ENCODE measurements around the gene PIAS2.
"Not testable (repeated sequence)": the region's sequence is repeated elsewhere in the genome, so short reads cannot be mapped to it uniquely, and the experiment has no call there.

Gene PIAS2, protein sequence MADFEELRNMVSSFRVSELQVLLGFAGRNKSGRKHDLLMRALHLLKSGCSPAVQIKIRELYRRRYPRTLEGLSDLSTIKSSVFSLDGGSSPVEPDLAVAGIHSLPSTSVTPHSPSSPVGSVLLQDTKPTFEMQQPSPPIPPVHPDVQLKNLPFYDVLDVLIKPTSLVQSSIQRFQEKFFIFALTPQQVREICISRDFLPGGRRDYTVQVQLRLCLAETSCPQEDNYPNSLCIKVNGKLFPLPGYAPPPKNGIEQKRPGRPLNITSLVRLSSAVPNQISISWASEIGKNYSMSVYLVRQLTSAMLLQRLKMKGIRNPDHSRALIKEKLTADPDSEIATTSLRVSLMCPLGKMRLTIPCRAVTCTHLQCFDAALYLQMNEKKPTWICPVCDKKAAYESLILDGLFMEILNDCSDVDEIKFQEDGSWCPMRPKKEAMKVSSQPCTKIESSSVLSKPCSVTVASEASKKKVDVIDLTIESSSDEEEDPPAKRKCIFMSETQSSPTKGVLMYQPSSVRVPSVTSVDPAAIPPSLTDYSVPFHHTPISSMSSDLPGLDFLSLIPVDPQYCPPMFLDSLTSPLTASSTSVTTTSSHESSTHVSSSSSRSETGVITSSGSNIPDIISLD
- 32.4 to 39.8 (median 35.3) reads per million in 4 donors for total RNA-seq

DNA sequence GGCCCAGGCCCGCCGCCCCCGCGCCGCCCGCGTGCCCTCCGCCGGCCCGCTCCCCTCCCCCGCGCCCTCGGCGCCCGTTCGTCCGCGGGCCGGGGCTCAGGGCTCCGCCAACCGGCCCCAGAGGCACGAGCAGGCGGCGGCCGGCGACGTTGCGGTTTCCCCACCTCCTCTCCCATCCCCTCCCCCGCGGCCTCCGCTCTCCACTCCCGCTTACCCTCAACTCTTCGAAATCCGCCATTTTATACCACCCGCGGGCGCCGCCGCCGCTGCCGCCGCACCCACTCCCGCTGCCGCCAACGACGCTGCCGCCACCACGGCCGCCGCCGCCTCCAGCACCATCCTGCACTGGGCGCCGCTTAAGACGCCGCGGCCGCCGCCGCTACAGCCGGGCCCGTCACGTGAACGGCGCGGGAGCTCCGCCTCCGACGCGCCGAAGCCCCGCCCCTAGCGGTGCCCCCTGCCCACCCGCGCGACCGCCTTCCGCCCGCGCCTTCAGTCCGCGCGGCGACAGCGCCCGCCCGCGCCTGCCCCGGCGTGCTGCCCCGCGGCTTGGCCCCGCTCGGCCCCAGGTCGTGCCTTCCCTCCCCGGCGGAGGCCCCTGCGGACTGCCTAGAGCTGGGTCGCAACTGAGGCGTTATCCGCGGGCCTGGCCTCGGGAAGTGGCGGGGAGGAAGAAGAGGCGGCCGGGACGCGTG, at the start of gene PIAS2, which contains the start of gene KATNAL2:
PIAS2 (minus strand) TSS at position 400 of the 695 bp plus-strand sequence; CDS start at position 238, 162 bp downstream.
KATNAL2 (plus strand) TSS at position 495 of the 695 bp plus-strand sequence. CDS start 29,271 bp downstream, outside the sequence.
- DNase-seq, result peak; percentile 60 to 84 (median 64)

DNA sequence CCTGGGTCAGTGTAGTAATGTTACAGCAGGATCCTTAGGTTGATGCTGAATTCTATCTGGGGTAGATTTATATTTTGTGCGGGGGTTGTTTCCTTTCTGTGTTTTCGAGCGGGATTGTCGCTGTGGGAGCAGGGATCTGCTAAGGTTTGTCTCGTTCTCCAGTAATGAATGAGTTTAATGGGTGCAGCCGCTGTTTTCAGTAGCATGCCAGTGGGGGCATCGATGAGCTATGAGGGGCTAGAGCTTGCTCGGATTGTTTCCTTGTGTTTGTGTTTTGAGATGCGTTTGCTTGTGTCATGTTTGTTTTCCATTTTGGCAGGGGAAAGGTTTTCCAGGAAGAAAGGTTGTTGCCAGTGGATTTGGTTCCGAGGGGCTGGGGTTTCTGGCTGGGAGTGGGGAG, 49.0 kb upstream of the PIAS2 start:
- DNase-seq, result not testable (repeated sequence)

DNA sequence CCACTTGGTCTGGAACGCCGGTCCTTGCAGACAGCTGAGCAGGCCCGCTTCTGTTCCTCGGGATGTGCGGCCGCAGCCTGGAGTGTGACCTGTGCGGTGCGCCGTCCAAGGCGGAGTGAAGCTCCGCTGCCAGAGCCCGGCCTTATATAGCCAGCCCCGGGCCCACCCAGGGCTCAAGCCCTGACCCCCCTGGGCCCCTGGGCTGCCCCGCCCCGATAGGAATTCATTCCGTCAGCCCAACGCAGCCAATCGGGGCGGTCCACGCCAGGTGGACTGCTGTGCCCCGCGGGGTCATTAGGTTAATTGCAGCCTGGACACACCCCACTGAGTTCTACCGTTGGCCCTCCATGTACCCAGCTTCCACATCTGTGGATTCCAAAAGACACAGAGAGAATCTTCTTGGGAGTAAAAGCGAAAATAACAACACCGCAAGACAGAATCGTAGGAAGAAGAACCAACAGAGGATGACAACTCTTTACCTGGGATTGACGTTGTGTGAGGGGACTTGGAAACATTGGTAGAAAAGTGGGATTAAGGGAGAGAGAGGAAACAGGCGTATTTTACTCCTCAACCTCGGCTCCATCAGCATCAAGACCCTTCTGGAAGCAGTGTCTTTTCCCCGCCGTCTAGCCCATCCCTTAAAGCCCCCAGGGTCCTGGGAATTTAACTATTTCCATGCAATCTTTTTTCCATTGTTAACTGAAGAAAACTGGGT, 47.4 kb upstream of the PIAS2 start:
- not testable (repeated sequence) for DNase-seq

DNA sequence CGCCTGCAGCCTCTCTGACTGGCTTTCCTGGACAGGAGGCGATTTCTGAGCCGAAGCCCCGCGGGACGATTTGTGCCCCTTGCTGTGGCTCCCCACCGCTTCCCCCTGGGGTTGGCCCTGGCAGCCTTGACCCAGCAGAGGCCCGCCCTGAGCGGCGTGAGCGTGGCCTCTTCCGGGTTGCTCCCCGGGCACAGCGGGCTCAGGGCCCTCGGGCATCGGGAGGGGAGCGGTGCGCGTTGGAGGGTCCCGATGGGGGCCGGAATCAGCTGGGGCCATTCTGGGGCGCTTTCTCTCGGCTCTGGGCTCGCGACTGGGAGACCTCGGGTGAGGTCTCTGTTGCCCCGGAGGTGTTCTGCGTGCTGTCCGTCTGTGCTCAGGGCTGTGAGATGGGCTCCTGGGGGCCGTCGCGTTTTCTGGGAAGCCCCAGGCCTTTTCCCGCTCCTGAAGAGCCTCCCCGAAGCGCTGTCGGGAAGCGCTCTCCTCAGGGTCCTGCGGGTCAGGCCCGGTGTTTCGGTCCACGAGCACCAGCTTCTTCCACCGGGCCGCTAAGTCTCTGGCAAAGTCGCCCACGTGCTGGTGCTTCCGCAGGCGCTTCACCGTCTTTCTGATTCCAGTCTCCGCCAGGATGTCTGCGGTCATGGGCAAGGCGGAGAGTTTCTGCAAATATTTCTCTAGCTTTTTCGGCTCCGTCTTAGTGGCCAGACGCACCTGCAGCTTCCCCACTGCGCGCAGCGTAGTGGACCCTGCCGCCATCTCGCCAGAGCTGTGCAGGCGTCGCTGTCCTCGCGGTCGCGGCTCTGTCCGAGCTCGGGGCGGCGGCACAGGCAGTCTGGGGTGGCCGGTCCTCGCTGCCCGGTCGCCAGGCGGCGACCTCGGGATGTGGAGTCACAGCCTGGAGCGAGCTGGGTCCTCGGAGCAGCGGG, 46.6 kb upstream of the PIAS2 start:
- not testable (repeated sequence) for DNase-seq

DNA sequence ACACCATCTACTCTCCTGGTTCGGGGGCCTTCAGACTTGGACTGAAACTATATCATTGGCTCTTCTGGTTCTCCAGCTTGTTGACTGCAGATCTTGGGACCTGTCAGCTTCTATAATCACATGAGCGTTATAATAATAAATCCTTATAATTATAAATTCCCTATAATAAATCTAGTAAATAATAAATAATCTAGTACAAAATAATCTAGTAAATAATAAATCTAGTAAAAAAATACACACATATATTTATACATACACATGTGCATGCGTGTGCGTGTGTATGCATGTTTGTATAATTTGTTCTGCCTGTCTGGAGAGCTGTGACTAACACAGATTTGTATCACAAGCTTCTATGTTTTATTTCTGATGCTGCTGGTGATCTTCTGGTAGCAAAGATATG, 40.9 kb upstream of the PIAS2 start:
- no peak for DNase-seq

DNA sequence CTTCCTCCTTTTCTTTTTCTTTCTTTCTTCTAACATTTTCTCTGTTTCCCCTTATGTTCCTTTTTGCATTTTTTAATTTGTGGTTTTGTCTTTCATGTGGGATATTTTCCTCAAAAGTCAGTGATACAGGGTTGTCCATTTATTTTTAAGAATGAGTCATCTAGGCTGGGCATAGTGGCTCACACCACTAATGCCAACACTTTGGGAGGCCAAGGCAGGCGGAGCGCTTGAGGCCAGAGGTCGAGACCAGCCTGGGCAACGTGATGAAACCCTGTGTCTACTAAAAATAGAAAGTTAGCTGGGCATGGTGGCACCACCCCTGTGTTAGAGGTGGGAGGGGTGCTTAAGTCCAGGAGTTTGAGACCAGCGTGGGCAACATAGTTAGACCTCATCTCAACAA, 35.9 kb upstream of the PIAS2 start:
- no peak for DNase-seq

DNA sequence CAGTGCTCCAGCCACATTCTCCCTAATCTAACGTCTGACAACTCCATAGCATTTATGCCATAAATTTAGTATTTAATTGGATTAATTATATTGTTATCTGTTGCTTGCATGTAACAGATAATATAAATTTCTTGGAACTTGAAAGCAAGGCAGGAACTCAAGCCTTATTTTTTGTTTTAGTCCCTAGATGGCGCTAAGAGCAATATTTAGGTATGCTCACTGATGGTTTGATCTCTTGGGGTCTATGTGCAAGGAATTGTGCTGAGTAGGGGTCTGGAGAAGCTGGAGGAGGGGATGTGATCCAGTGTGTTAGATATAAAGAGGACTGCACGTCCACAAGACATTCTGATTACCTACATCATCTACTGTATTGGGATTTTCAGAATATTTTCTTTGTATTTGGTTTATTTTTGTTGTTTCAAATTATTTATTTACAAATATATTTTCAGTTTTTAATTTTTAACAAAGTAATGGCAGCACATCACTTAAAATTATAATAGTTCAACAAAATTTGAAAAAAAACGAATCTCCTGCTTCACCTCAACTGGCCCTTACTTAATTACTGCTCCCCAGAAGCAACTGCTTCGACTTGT, 32.9 kb upstream of the PIAS2 start:
- DNase-seq, result no peak

DNA sequence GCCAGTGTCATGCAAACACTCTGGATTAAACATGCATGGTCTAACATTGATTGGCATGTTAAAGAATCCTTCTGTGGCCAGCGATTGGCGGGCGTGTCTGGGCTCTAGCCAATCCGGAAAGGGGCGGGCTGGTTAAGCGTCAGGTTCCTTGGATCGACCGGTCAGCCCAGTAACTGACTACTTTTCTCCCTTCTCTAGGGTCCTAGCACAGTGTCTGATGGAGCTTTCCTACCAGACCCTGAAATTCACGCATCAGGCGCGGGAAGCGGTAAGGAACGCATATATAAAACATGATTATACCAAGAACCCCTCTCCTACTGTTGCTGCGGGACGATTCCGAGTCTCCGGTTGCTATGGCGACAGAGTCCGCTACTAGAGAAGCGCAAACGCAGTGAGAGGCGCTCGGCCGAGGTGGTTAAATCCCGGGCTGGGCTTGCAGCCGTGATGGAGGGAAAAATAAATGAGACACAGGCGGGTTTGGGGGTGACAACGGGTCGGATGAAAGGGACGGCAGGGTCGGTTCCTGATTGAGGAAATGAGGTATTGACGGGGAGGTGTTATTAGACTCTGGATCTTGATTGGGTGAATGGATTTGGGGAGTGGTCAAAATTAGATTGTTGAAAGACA, 29.5 kb upstream of the PIAS2 start:
- peak in 3 of 5 donors; percentile 7 to 47 (median 24) for DNase-seq

DNA sequence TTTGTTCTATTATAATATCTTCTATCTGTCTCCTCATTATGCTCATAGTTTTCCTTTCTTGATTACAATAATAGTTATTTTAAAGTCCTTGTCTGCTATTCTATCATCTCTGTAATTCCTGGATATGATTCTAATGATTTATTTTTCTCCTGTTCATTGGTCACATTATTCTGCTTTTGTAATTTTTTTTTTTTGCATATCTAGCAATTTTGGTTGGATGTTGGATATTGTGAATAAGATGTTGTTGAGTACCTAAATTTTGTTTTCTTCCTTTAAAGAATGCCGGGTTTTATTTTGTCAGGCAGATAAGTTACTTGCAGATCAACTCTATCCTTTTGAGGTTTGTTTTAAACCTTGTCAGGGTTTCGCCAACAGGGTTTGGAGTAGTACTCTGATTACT, 25.3 kb upstream of the PIAS2 start:
- no peak for DNase-seq

DNA sequence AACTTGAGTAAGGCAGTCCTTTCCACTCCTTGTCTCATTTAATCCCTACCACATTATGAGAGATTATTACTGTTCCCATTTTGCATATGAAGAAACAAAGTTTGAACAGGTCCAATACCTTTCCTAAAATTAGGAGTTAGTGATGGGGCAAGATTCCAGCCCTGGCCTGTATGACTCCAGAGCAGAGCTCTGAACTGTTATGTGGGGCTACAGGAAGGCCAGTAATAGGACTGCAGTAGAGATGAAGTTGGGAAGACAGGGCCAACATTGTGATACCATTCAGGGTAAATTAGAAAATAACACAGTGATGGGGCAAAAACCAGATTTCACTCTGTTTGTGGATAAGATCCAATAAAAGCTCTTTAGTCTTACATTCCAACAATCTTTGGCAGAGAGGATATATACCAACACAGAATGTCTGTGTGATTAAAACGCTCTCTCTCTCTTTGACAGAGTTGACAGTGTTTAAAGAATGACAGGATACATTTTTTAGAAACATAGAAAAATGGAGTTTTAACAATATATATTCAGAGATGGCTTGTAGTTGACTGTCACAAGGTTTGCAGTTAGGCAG, 22.8 kb upstream of the PIAS2 start:
- no peak for DNase-seq

DNA sequence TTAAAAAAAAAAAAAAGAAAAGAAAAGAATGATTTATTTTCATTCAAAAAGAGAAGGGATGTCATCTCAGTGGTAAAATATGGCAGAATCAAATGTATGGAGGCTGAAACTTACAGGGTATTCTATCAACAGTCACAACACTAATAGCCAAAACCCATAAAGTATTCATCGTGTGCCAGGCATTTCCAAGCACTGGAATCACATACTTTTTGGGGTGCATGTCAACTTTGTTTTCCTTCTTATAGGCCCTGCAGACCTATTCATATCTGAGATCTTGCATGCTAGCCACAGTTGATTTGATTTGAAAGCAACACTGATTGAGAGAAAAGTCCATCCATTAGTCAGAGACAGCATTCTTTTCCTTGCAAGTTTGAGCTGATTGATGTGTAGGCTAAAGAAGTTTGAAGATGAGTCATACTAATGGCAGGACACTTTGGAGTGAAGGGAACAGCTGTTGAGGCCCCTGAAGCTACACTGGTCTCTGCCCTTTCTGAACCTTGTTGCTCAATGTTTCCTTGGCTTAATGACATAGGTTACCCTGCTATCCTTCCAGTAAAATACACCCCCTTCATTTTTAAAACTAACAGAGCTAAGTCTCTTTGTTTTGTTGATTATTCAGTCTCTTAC, 22.1 kb upstream of the PIAS2 start:
- DNase-seq, result no peak

DNA sequence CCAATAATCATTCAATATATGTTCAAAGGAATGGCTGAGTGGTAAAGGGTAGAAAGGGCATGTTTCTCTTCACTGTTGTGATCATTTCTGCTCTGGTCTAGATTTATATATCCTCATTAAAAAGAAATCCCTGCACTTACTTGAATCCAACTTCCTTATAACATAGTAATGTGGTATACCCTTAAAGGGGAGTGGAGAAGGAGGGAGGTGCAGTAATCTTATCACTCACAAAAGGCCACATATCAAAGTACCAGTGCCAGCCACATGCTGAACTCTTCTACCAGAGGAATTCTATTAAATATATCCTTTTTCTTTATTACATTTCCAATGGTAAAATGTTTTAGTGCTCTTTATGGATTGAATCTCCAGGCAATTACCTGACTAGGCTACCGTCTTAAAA, 3.3 kb upstream of the PIAS2 start:
- no peak for DNase-seq

DNA sequence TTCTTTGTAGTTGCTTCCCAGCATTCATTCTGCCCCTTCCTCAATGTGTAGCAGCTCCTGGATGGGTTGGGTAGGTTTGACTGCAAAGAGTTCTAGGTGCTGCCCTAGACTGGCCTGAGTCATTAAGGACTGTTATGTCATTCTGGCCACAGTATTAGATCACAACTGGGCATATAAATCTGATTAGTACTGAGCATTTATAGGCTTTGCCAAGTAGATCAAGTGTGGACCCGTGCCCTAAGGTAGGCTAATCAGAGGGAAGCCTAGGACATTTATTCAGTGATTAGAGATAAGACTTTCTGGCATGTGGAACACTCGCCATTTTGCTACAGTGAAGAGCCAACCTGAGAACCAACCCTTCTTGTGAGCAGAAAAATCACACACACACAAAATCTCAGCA, 2.8 kb upstream of the PIAS2 start:
- no peak for DNase-seq

DNA sequence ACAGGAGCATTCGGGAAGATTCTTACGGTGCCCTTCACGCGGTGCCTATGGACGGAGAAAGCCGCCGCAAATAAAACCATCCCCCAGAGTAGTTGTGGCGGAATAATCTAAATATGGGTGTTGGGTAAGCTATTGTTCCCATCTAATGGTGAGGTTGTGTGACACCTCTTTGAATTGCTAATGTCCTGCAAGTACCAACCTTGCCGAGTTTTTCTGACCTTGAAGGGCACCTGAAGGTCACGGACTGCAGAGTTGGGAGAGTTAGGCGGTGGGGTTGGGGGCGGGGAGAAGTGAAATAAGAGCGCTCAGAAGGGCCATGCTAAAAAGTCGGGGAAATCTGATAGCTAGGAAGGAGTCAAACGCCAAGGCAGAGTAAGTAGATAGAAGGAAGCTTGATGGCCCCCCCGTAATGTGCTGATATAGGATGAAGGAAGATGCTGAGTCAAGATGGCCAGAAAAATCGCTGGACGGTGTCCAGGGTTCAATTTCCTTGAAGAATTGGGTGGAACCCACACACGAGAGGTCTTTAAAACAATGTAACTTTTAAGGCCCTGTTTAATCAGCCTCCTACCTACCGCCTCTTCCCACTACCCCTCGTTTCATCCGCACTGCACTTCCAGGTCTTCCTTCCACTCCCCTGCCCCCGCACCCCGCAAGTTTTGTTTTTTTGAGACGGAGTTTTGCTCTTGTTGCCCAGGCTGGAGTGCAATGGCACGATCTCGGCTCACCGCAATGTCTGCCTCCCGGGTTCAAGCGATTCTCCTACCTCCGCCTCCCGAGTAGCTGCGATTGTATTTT, 695 bp upstream of the PIAS2 start:
- DNase-seq, result peak in 1 of 5 donors; percentile 3

DNA sequence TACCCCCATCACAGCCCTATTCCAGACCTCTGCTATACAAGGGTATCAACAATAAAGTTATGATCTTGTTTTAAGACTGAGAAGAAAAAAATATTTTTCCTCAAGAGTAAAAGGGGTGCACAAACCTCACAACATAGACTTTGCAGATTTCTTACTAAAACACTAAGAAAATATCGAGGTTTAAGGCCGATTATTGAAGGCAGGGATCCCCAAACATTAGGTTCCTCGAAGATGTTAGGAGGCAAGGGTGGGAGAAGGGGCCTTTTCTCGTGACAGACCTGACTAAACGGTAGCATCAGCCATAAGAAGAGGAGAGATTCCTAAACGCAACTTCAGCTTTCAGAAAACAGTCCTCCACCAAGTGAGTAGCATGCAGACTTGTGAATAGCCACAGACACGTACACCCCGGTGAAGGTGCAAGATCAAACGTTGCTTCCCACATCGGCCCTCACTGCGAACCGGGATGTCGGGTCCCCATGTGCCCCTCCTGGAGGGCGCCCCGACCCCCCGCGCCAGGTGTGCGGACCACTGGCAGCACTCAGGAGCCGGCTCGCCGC, 678 bp downstream of the PIAS2 start:
- peak in 3 of 5 donors; percentile 18 to 38 (median 19) for DNase-seq

DNA sequence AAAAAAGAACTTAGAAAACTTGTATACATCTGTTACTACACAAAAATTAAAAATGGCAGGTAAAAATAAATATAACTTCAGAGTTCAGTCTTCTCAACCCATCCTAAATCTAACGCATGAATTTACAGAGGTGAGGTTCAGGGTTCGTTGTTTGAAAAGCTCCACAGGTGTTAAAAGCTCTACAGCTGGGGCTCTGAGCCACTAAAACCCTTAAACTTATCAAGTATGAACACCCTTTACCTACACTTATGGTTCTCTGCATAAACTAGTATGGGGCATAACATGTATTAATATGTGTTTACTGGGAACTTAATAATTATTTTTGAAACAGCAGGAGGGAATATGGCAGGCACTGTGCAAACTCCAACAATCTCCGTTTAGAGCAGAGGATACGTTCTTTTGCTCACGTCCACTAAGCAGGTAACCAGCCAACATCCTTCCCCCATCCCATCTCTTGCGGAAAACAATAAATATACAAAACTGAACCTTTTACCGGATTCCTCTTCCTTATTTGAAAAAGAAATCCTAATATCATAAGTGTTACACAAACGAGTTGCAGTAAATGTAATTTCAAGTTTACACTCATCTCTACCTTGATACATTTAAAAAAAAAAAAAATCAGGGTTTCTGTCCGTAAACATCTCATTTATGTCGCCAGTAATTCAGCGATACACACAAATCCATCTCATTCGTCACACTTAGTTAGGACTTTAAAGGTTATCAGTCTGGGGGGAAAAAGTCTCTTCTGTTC, 1.3 kb downstream of the PIAS2 start:
- no peak for DNase-seq

DNA sequence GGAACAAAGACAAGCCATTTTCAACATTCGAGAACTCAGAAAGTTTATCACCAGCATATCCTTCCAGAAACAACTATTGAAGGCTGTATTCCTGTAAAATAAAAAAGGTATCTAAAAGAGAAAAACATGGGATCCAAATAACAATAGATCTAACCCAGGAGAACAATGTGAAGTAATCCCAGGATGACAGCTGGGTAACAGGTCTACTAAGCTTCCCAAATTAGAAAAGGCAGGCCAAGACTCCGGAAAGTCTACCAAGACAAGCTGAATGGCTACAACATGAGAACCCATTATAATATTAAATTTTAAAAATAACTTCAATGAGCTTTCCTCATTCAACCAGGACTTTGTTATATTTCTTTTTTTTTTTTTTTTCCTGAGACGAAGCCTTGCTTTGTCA, 6.5 kb downstream of the PIAS2 start:
- no peak for DNase-seq

DNA sequence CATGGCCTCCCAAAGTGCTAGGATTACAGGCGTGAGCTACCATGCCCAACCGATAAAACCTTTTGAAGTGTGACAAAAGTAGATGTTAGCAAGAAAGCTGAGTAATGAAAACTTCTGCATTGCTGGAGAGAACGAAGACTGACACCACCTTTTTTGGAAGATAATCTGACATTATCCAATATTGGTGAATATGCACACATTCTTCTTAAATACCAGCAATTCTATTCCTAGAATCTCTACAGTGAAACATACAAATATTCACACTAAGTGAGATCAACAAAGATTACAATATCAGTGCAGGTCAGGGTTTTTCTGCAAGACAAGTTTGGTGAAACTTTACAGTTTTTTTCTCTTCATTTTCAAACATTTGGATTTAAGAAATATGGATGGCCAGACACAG, 7.8 kb downstream of the PIAS2 start:
- no peak for DNase-seq

All from T-helper 1 cell (primary cell).